ENCODE results near the gene ASCC1.

DNA sequence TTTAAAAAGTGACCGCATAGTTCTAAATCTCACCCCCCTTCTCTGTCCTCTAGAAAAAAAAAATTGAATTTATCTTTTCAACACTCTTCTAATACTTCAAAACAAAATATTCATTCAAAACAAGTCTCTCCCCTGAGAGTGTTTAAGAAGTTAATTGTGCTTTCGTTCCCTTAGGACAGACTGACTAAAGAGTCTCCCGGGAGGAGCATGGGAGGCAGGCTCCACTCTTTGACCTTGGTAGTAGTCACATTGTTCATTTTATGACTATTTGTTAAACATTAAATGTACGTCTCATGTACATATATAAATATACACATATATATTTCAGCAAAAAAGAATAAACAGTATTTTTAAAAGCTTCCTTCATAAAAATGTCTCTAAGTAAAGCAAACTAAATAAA is 92.5 kb downstream of the ASCC1 start:
- TF ChIP-seq, protein P1, sequence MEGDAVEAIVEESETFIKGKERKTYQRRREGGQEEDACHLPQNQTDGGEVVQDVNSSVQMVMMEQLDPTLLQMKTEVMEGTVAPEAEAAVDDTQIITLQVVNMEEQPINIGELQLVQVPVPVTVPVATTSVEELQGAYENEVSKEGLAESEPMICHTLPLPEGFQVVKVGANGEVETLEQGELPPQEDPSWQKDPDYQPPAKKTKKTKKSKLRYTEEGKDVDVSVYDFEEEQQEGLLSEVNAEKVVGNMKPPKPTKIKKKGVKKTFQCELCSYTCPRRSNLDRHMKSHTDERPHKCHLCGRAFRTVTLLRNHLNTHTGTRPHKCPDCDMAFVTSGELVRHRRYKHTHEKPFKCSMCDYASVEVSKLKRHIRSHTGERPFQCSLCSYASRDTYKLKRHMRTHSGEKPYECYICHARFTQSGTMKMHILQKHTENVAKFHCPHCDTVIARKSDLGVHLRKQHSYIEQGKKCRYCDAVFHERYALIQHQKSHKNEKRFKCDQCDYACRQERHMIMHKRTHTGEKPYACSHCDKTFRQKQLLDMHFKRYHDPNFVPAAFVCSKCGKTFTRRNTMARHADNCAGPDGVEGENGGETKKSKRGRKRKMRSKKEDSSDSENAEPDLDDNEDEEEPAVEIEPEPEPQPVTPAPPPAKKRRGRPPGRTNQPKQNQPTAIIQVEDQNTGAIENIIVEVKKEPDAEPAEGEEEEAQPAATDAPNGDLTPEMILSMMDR (conservative IDR thresholded peaks at IDR 0.05): no peak
- TF ChIP-seq ZFX (IDR thresholded peaks at IDR 0.05): no peak
